ENCODE measurements around the gene MSH4.
A peak's percentile ranks its signal among the peaks of the same experiment; 100 is the strongest.
"Not testable (repeated sequence)": the region's sequence is repeated elsewhere in the genome, so short reads cannot be mapped to it uniquely, and the experiment has no call there.

Gene MSH4

DNA sequence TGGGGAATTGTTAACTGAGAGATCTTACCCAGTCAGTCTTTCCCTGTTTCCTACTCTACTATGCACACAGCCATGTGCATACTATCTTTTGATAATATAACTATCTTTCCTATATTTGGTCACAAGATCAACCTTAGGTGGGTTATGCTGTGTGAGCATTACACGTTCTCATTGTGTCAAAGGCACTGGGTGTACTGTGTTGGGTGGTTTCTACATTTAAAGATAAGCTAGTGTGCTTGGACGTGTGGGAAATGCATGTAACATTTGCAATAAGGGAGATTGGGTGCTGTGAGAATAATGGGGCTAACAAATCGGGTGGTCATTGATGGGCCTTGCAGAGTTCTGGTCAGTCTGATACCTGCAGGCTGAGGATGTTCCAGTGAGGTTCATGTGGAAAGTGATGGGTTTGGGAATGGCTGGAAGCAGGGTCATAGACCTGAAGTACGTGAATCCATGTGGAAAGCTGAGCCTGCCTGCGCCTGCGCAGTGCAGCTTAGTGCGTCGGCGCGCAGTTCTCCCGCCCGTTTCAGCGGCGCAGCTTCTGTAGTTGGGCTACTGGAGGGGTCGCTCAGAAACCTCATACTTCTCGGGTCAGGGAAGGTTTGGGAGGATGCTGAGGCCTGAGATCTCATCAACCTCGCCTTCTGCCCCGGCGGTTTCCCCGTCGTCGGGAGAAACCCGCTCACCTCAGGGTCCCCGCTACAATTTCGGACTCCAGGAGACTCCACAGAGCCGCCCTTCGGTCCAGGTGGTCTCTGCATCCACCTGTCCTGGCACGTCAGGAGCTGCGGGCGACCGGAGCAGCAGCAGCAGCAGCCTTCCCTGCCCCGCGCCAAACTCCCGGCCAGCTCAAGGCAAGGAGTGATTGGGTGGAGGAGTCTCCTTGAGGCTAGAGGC, at the start of gene MSH4:
Gene MSH4 (plus strand): TSS at position 507 of the 897 bp plus-strand sequence. CDS start 104 bp downstream, at position 611.
- DNase-seq, result no peak

DNA sequence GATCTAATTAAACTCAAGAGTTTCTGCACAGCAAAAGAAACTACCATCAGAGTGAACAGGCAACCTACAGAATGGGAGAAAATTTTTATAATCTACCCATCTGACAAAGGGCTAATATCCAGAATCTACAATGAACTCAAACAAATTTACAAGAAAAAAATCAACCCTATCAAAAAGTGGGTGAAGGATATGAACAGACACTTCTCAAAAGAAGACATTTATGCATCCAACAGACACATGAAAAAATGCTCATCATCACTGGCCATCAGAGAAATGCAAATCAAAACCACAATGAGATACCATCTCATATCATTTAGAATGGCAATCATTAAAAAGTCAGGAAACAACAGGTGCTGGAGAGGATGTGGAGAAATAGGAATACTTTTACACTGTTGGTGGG, 39.5 kb upstream of the MSH4 start:
- not testable (repeated sequence) for DNase-seq

- not testable (repeated sequence) for DNase-seq
These were observed 38.1 kb upstream of the MSH4 start for GRCh38 chr1:75758543-75758942.

DNA sequence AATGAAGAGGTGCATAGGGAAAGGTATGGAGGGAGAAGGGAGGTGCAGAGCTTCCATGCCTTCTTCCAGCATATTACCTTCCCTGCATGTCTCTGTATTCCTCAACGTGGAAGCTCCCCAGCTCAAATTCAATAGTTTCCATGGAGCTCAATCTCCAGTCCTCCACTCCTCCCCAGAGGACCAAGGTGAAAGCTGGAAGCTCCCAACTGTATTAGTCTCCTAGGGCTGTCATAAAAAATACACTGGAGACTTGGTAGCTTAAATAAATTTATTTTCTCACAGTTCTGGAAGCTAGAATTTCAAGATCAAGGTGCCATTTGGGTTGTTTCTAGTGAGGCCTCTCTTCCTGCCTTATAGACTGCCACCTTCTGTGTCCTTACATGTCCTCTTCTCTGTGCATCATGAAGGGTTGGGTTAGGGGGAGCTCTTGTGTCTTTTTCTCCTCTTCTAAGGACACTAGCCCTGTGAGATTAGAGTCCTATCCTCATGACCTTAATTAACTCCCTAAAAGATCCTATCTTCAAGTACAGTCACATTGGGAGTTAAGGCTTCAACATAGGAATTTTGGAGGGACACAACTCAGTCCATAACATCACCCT, 32.5 kb upstream of the MSH4 start:
- DNase-seq, result no peak

- DNase-seq, result no peak
These were observed 30.9 kb upstream of the MSH4 start for GRCh38 chr1:75765697-75766355.

DNA sequence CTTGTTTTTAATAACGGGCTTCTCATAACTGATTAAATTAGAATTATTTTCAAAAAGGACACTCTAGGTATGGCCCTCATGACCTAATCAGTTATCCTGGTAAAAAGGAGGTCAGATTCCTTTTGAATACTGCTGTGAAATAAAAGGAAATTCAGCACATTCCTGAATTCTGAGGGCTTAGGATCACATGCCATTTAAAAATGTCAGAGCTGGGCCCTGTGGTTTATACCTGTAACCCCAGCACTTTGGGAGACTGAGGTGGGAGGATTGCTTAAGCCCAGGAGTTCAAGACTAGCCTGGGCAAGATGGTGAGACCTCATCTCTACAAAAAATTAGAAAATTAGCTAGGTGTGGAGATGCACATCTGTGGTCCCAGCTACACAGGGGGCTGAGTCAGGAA, 28.7 kb upstream of the MSH4 start:
- DNase-seq, result no peak

DNA sequence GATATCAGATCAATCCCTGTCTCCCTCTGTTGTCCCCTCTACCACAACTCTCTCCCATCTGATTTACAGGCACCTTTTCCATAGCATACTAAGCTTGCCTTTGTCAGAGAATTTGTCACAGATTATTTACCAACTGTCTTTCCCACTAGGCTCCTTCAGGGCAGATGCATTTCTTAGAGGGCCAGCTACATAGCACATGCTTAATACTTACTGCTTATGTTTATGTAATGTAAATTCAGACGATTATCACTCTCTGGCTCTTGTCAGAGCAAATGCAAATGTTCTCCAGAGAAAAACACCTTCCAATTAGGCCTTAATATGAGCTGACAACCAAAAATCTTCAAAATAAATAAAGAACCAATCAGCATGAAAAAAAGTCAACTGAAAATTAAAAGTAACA, 25.9 kb upstream of the MSH4 start:
- no peak for DNase-seq

- no peak for DNase-seq
These were observed 24.7 kb upstream of the MSH4 start for GRCh38 chr1:75771978-75772377.

DNA sequence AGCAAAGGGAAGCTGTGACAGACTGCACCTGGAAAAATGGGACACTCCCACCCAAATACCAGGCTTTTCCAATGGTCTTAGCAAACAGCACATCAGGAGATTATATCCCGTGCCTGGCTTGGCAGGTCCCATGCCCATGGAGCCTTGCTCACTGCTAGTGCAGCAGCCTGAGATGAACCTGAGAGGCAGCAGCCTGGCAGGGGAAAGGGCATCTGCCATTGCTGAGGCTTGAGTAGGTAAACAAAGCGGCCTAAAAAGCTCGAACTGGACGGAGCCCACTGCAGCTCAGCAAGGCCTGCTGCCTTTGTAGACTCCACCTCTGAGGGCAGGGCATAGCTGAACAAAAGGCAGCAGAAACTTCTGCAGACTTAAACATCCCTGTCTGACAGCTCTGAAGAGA, 18.9 kb upstream of the MSH4 start:
- not testable (repeated sequence) for DNase-seq

- not testable (repeated sequence) for DNase-seq
These were observed 18.0 kb upstream of the MSH4 start for GRCh38 chr1:75778694-75779093.

- not testable (repeated sequence) for DNase-seq
These were observed 16.5 kb upstream of the MSH4 start for GRCh38 chr1:75780183-75780582.

DNA sequence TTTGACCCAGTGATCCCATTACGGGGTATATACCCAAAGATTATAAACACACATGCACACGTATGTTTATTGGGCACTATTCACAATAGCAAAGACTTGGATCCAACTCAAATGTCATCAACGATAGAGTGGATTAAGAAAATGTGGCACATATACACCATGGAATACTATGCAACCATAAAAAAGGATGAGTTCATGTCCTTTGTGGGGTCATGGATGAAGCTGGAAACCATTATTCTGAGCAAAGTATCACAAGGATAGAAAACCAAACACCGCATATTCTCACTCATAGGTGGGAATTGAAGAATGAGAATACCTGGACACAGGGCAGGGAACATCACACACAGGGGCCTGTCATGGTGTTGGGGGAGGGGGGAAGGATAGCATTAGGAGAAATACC, 12.8 kb upstream of the MSH4 start:
- not testable (repeated sequence) for DNase-seq

DNA sequence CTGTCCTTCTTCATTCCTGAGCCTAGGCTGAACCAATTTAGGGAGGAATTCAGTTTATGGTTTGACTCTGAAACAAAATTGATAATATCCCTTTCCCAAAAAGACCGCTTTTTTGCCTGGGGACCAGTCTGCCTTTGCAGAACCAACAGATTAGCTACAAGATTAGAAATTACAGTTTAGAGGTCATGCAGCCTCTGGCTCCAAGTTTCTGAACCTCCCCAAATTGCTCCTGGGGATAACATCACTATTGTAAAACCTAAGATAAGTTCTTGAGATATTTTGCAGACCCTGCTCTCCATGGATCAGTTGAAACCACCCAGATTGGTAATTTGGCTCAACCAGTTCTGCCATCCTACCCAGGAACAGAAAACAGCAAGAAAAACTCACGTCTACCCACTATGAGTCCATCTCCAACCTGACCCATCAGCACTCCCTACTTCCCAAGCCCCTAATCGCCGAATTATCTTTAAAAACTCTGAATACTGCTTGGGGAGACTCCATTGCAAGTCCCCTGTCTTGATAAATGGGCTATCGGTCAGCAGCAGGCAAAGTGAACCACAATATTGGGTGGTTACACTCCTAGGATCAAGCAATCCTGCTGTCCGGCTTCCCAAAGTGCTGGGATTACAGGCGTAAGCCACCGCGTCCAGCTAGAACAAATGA, 11.2 kb upstream of the MSH4 start:
- no peak for DNase-seq

- peak; percentile 95 for DNase-seq
These were observed 10.5 kb upstream of the MSH4 start, which contains the start of gene RABGGTB for GRCh38 chr1:75785983-75786853. Gene RABGGTB (plus strand): TSS chr1:75786256. CDS start chr1:75786272, 16 bp downstream.

- no peak for DNase-seq
These were observed 9.7 kb upstream of the MSH4 start for GRCh38 chr1:75786901-75787493.

- DNase-seq, result no peak
These were observed 9.2 kb upstream of the MSH4 start for GRCh38 chr1:75787524-75787923.

DNA sequence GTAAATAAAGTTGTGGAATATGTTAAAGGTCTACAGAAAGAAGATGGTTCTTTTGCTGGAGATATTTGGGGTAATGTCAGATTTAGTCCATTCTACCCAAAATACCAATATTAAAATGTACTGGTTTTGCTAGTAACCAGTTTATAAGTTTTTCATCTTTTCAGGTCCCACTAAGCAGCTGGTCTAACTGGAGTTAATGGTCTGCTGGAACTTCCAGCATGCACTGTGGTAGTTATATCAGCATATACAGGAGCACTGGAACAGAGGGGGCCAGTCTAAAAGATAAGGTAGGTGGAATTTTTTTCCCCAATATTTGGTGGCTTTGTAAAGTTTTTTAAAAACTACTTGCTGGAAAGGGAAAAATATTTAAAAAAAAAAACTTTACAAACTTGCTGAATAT, 6.7 kb upstream of the MSH4 start:
- no peak for DNase-seq

DNA sequence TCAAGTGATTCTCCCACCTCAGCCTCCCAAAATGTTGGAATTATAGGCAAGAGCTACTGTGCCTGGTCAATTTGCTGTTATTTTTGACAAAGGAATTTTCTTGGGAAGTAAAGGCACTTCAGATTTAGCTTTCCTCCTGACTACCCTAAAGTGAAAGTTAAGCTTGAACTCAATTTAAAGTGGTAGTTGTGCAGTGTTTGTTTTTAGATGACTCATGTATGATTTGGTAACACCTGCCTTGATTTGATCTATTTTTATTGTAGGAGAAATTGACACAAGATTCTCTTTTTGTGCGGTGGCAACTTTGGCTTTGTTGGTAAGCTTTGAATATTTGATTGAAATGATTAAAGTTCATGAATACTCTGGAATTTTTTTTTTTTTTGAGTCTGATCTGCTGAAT, 5.7 kb upstream of the MSH4 start:
- no peak for DNase-seq

- no peak for DNase-seq
These were observed 4.6 kb upstream of the MSH4 start for GRCh38 chr1:75792091-75792490.

DNA sequence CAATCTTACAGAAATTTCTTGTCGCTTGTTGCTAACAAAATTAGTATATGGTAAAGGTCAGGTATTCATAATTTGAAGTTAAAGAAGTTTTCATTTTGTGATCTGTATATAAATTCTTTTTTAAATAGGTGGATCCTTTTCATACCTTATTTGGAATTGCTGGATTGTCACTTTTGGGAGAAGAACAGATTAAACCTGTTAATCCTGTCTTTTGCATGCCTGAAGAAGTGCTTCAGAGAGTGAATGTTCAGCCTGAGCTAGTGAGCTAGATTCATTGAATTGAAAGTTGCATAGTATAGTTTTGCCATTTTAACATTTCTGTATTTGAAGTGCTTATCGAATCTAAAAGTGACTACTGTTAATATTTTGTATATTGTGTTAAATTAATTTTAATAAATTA, 2.3 kb upstream of the MSH4 start:
- no peak for DNase-seq

DNA sequence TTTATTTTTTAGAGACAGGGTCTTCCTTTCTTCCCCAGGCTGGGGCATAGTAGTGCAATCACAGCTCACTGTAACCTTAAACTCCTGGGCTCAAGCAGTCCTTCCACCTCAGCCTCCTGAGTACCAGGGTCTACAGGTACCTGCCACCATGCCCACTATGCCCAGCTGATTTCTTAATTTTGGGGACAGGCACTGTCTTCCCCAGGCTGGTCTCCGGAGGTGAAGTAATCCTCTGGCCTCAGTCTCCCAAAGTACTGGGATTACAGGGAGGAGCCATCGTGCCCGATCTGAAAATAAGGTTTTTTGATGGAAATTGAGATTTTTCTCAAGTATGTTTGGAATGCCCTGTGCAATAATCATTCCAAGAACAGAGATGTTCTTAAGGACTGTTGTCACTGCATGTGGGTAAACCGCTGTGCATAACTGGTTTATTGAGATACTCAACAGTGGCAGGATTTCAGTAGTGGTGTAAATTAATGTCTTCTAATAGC, 934 bp upstream of the MSH4 start:
- DNase-seq, result no peak

DNA sequence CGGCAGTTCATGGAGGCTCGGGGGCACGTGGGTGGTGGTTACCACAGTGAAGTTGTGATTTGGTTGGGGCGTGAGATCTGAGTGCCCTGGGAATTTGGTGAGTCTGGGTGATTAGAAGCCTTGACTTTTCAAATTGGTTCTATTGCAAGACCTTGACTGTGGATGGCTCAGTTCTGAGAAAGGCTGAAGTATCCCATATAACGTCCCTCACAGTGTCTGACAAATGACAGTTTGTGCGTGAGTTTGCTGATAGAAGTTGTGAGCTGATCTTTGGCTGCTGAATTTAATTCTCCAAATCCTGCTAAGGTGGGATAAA, 549 bp downstream of the MSH4 start:
- no peak for DNase-seq

Measured in midbrain (tissue), 1 donor.